Peyer's patch (tissue), 4 donors: ENCODE results near the gene ATXN1L. TPM values are rescaled to one million over a fixed set of nuclear protein-coding genes. Genes with fewer than 3 reads are reported as not detected.
"Not testable (repeated sequence)": the region's sequence is repeated elsewhere in the genome, so short reads cannot be mapped to it uniquely, and the experiment has no call there.

Experiments
- DNase-seq, 3 donors: peaks; one replicate each; pipeline ENCODE4 v3.0.0-alpha.2; 2017 to 2019
- H3K27ac ChIP-seq, 4 donors: fragments of 200-600 bp; sonication (generic); one replicate each; pipeline ENCODE4 v1.5.1; 2016 to 2019
- H3K27me3 ChIP-seq, 2 donors: fragments of 200-600 bp; sonication (generic); one replicate each; pipeline ENCODE4 v1.5.1; 2019
- H3K36me3 ChIP-seq, 3 donors: fragments of 200-600 bp; sonication (generic); one replicate each; pipeline ENCODE4 v1.5.1; 2016 to 2019
- H3K4me1 ChIP-seq, 4 donors: fragments of 200-600 bp; sonication (generic); one replicate each; pipeline ENCODE4 v1.5.1; 2016 to 2019
- H3K4me3 ChIP-seq, 4 donors: fragments of 200-600 bp; sonication (generic); 1 replicate in 3 of 4; 2 replicates in 1 of 4; pipeline ENCODE4 v1.5.1; 2016 to 2019; ENCODE audit warnings: mild to moderate bottlenecking in 1 of 4
- H3K9me3 ChIP-seq, 4 donors: fragments of 200-600 bp; sonication (generic); one replicate each; pipeline ENCODE4 v1.5.1; 2016 to 2019; ENCODE audit warnings: mild to moderate bottlenecking in 1 of 4
- POLR2A ChIP-seq, 2 donors: fragments of 450-650 bp; IDR thresholded peaks; one replicate each; pipeline ENCODE4 v1.5.1; 2017; ENCODE audit warnings: antibody characterized with exemption in 2 of 2, mild to moderate bottlenecking in 2 of 2, moderate library complexity in 2 of 2
- total RNA-seq, 4 donors: library from RNA; depleted of rRNA; stranded (reverse); fragments of >200 nt; gene quantifications; one replicate each; pipeline ENCODE4 v1.1.0, GENCODE V29; 2016
- TF ChIP-seq, protein P1 (sequence below), 6 experiments: fragments of 450-650 bp in 4 of 6; fragments of 200-600 bp in 2 of 6; sonication (generic) in 1 of 6; IDR thresholded peaks; one replicate each; pipeline ENCODE4 v1.5.1; 2017 to 2019; ENCODE audit warnings: antibody characterized with exemption in 6 of 6, mild to moderate bottlenecking in 3 of 6, moderate library complexity in 1 of 6

Gene ATXN1L
- total RNA-seq, 4 donors from 2014 or later, result 14.0 to 40.2 (median 22.5) TPM

DNA sequence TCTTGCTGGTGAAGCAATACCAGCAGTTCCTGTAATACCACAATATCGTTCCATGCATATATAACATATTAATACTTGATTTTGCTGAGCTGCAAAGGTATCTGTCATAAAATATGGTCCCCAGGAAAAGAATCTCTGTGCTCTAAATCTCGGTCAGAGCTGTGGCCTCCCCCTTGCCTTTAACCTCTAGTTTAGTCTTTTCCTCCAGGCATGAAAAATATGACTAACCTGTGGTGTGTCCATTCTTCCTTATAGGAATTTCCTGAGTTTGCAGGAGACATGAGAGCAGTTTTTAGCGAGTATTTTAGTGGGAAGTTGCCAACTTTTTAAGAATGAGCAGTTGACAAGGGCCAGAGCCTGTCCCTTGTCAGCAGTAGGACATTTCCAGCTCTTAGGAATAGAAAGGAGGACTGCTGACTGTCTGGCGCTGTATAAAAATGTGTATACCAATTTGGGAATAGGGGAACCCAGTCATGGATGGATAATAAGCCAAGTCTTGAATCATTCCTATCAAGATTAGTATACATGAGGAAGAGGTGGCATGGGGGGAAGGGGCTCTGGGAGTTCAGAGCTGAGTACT lies 8.7 kb downstream of the ATXN1L start:
- Histone ChIP-seq H3K27ac (peak overlapping the region in 1 of 4 donors; percentile 62), H3K4me1 (peaks cover 0 to 2% (median 0%) of the 10 kb centered on the region in 4 donors), H3K27me3 (no peaks in the 10 kb centered on the region), H3K9me3 (no peaks in the 10 kb centered on the region), H3K4me3 (no peak overlapping the region), H3K36me3 (peaks cover 0 to 54% (median 0%) of the 10 kb centered on the region in 3 donors)
- DNase-seq, result no peak
- no peak for TF ChIP-seq POLR2A (IDR thresholded peaks at IDR 0.05)
- TF ChIP-seq, protein P1, sequence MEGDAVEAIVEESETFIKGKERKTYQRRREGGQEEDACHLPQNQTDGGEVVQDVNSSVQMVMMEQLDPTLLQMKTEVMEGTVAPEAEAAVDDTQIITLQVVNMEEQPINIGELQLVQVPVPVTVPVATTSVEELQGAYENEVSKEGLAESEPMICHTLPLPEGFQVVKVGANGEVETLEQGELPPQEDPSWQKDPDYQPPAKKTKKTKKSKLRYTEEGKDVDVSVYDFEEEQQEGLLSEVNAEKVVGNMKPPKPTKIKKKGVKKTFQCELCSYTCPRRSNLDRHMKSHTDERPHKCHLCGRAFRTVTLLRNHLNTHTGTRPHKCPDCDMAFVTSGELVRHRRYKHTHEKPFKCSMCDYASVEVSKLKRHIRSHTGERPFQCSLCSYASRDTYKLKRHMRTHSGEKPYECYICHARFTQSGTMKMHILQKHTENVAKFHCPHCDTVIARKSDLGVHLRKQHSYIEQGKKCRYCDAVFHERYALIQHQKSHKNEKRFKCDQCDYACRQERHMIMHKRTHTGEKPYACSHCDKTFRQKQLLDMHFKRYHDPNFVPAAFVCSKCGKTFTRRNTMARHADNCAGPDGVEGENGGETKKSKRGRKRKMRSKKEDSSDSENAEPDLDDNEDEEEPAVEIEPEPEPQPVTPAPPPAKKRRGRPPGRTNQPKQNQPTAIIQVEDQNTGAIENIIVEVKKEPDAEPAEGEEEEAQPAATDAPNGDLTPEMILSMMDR (IDR thresholded peaks at IDR 0.05), result no peak

DNA sequence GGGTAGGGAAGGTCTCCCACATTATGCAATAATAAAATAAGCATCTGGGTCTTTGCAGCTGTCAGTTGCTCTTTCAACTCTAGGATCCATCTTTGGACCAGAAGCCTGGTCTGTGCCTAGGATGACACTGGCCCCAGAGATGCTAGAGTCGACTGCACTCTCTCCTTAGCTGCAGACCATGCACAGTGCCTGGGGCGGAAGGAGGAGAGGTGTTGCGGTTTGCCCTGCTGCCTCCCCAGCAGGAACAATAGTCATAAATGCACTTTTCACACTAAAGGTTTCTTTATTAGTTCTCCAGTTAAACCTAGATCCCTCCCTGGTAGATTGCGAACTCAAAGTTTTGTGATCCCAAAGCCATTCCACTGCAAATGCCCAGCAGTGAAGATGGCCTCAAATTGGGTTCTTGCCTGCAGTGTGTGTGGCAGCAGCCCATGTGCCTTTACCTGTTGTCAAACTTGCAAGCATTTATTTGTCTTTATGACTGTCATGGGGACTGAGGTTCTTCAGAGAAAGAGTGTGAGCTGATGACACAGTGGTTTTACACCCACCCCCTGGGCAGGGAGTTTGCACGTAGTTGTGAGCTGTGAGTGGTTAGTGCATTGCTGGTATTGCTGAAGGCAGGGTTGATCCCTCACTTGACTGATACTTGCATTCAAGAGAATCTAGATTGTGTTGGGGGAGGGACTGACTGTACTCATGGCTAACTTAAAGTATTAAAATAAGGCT lies 10.3 kb downstream of the ATXN1L start:
- Histone ChIP-seq H3K9me3 (no peaks in the 10 kb centered on the region), H3K4me3 (no peak overlapping the region), H3K27me3 (no peaks in the 10 kb centered on the region), H3K36me3 (peaks cover 0 to 48% (median 0%) of the 10 kb centered on the region in 3 donors), H3K4me1 (peaks cover 0 to 2% (median 0%) of the 10 kb centered on the region in 4 donors), H3K27ac (peak overlapping the region in 1 of 4 donors; percentile 15)
- peak in 1 of 3 donors; percentile 35 for DNase-seq
- TF ChIP-seq POLR2A (IDR thresholded peaks at IDR 0.05), result no peak
- TF ChIP-seq, protein P1 (IDR thresholded peaks at IDR 0.05), result no peak

GRCh38 chr16:71859762-71860521 lies 14.2 kb downstream of the ATXN1L start:
- TF ChIP-seq, protein P1 (IDR thresholded peaks at IDR 0.05), result no peak
- no peak for TF ChIP-seq POLR2A (IDR thresholded peaks at IDR 0.05)
- no peaks in the 10 kb centered on the region for H3K9me3 ChIP-seq
- H3K36me3 ChIP-seq, result peaks cover 0 to 53% (median 0%) of the 10 kb centered on the region in 3 donors
- no peak overlapping the region for H3K27ac ChIP-seq
- H3K4me1 ChIP-seq, result no peaks in the 10 kb centered on the region
- H3K4me3 ChIP-seq, result no peak overlapping the region
- DNase-seq, result no peak
- no peaks in the 10 kb centered on the region for H3K27me3 ChIP-seq

DNA sequence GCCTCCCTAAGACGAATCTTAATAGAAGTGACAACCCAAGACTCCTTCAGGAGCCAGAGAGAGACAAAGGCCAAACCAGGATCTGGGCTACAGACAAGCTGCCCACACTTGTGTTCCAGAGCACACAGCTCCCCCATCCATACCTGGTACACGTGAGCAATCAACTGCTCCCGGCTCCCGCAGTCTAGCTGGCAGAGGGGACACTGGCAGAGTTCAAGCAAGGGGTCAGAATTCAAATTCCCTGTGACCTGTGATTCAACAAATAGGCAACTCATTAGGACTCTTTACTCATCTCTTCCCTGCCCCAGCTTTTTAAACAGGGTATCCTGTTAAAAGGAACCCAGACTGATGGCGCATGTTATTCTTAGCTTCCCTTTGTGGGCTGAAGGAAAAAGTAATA lies 18.2 kb downstream of the ATXN1L start:
- Histone ChIP-seq H3K4me3 (no peak overlapping the region), H3K27me3 (no peaks in the 10 kb centered on the region), H3K36me3 (peaks cover 0 to 85% (median 0%) of the 10 kb centered on the region in 3 donors), H3K27ac (no peak overlapping the region), H3K9me3 (no peaks in the 10 kb centered on the region), H3K4me1 (no peaks in the 10 kb centered on the region)
- TF ChIP-seq, protein P1 (IDR thresholded peaks at IDR 0.05), result no peak
- TF ChIP-seq POLR2A (IDR thresholded peaks at IDR 0.05), result no peak
- no peak for DNase-seq

GRCh38 chr16:71865173-71865863 lies 19.5 kb downstream of the ATXN1L start:
- no peak overlapping the region for H3K4me3 ChIP-seq
- no peaks in the 10 kb centered on the region for H3K4me1 ChIP-seq
- DNase-seq, result no peak
- TF ChIP-seq, protein P1 (IDR thresholded peaks at IDR 0.05), result no peak
- no peak for TF ChIP-seq POLR2A (IDR thresholded peaks at IDR 0.05)
- H3K36me3 ChIP-seq, result peaks cover 0 to 71% (median 0%) of the 10 kb centered on the region in 3 donors
- no peaks in the 10 kb centered on the region for H3K27me3 ChIP-seq
- no peaks in the 10 kb centered on the region for H3K9me3 ChIP-seq
- H3K27ac ChIP-seq, result no peak overlapping the region

- peaks cover 0 to 61% (median 0%) of the 10 kb centered on the region in 3 donors for H3K36me3 ChIP-seq
- not testable (repeated sequence) for H3K4me3 ChIP-seq, H3K9me3 ChIP-seq, H3K4me1 ChIP-seq, H3K27ac ChIP-seq, H3K27me3 ChIP-seq, DNase-seq
Observed at GRCh38 chr16:71867175-71867574, 21.4 kb downstream of the ATXN1L start.
